Measurements from ENCODE around the gene QSOX1. TPM values are rescaled to one million over a fixed set of nuclear protein-coding genes. Genes with fewer than 3 reads are reported as not detected.

QSOX1 gene
- total RNA-seq, 1 experiment from 2014 or later = 12.1 TPM

GRCh38 chr1:180246579-180246978 is 91.9 kb downstream of the QSOX1 start:
- POLR2A ChIA-PET = no interaction called here
- no peaks in the 10 kb centered on the region for H3K9me3 ChIP-seq
- BruUV-seq (replicated peaks) = no TSS peak
- CTCF ChIA-PET = no interaction called here
- Mint-ChIP-seq H3K27me3 (ENCODE audit: insufficient read depth, unreplicated experiment) (peaks cover 2% of the 10 kb centered on the region), H3K36me3 (ENCODE audit: insufficient read depth, unreplicated experiment) (no peaks in the 10 kb centered on the region), H3K27ac (ENCODE audit: unreplicated experiment) (no peak overlapping the region), H3K4me3 (ENCODE audit: unreplicated experiment) (no peak overlapping the region), H3K4me1 (ENCODE audit: low read depth, unreplicated experiment) (no peaks in the 10 kb centered on the region), H3K9me3 (ENCODE audit: unreplicated experiment) (no peaks in the 10 kb centered on the region)
- no peak for DNase-seq
- H3K4me3 ChIP-seq (ENCODE audit: low read depth, low read length) = no peak overlapping the region
- no peaks in the 10 kb centered on the region for H3K27me3 ChIP-seq (replicated peaks; ENCODE audit: control insufficient read depth, insufficient read depth, low read length)
- no peak for TF ChIP-seq CTCF (IDR thresholded peaks at IDR 0.05; ENCODE audit: insufficient read depth in 1 of 2, low read depth in 1 of 2, low read length in 1 of 2, severe bottlenecking in 1 of 2, unreplicated experiment in 1 of 2)
- intact Hi-C loops (cut with micrococcal nuclease; ENCODE audit: unreplicated experiment) = no loop called here
- no peaks in the 10 kb centered on the region for H3K4me1 ChIP-seq
- H3K36me3 ChIP-seq (ENCODE audit: control insufficient read depth, insufficient read depth, low read length) = no peaks in the 10 kb centered on the region

GRCh38 chr1:180247061-180247460 is 92.4 kb downstream of the QSOX1 start:
- Histone ChIP-seq H3K4me3 (ENCODE audit: low read depth, low read length) (no peak overlapping the region), H3K36me3 (ENCODE audit: control insufficient read depth, insufficient read depth, low read length) (no peaks in the 10 kb centered on the region)
- H3K27ac Mint-ChIP-seq (ENCODE audit: unreplicated experiment) = no peak overlapping the region

GRCh38 chr1:180247580-180247979 is 92.9 kb downstream of the QSOX1 start:
- POLR2A ChIA-PET = no interaction called here

More at GRCh38 chr1:180247061-180247460, 92.4 kb downstream of the QSOX1 start:
- ChIA-PET CTCF (no interaction called here), POLR2A (no interaction called here)
- Mint-ChIP-seq H3K36me3 (ENCODE audit: insufficient read depth, unreplicated experiment) (no peaks in the 10 kb centered on the region), H3K4me3 (ENCODE audit: unreplicated experiment) (no peak overlapping the region), H3K27me3 (ENCODE audit: insufficient read depth, unreplicated experiment) (peaks cover under 1% of the 10 kb centered on the region), H3K4me1 (ENCODE audit: low read depth, unreplicated experiment) (no peaks in the 10 kb centered on the region), H3K9me3 (ENCODE audit: unreplicated experiment) (no peaks in the 10 kb centered on the region)
- intact Hi-C loops (cut with micrococcal nuclease; ENCODE audit: unreplicated experiment) = no loop called here
- H3K27me3 ChIP-seq (replicated peaks; ENCODE audit: control insufficient read depth, insufficient read depth, low read length) = no peaks in the 10 kb centered on the region
- DNase-seq = no peak
- BruUV-seq (replicated peaks) = no TSS peak
- no peak for TF ChIP-seq CTCF (IDR thresholded peaks at IDR 0.05; ENCODE audit: insufficient read depth in 1 of 2, low read depth in 1 of 2, low read length in 1 of 2, severe bottlenecking in 1 of 2, unreplicated experiment in 1 of 2)
- no peaks in the 10 kb centered on the region for H3K9me3 ChIP-seq
- no peaks in the 10 kb centered on the region for H3K4me1 ChIP-seq

More at GRCh38 chr1:180247580-180247979, 92.9 kb downstream of the QSOX1 start:
- Histone ChIP-seq H3K36me3 (ENCODE audit: control insufficient read depth, insufficient read depth, low read length) (no peaks in the 10 kb centered on the region), H3K9me3 (no peaks in the 10 kb centered on the region), H3K4me1 (no peaks in the 10 kb centered on the region), H3K27me3 (replicated peaks; ENCODE audit: control insufficient read depth, insufficient read depth, low read length) (no peaks in the 10 kb centered on the region), H3K4me3 (ENCODE audit: low read depth, low read length) (no peak overlapping the region)
- CTCF ChIA-PET = no interaction called here
- H3K4me3 Mint-ChIP-seq (ENCODE audit: unreplicated experiment) = no peak overlapping the region
- no peaks in the 10 kb centered on the region for H3K4me1 Mint-ChIP-seq (ENCODE audit: low read depth, unreplicated experiment)
- no TSS peak for BruUV-seq (replicated peaks)
- H3K27ac Mint-ChIP-seq (ENCODE audit: unreplicated experiment) = no peak overlapping the region
- no peaks in the 10 kb centered on the region for H3K36me3 Mint-ChIP-seq (ENCODE audit: insufficient read depth, unreplicated experiment)
- H3K27me3 Mint-ChIP-seq (ENCODE audit: insufficient read depth, unreplicated experiment) = no peaks in the 10 kb centered on the region
- no peak for DNase-seq
- no peak for TF ChIP-seq CTCF (IDR thresholded peaks at IDR 0.05; ENCODE audit: insufficient read depth in 1 of 2, low read depth in 1 of 2, low read length in 1 of 2, severe bottlenecking in 1 of 2, unreplicated experiment in 1 of 2)
- H3K9me3 Mint-ChIP-seq (ENCODE audit: unreplicated experiment) = no peaks in the 10 kb centered on the region
- intact Hi-C loops (cut with micrococcal nuclease; ENCODE audit: unreplicated experiment) = no loop called here
